Epidermal melanocyte (primary cell): ENCODE results near the gene METTL21A.
"Not testable (repeated sequence)": the region's sequence is repeated elsewhere in the genome, so short reads cannot be mapped to it uniquely, and the experiment has no call there.

ENCODE experiments used
- DNase-seq: peaks from one replicate; pipeline ENCODE4 v3.0.0; 2011; ENCODE audit warnings: low spot score; ENCODE audit not compliant: insufficient read length

METTL21A gene

DNA sequence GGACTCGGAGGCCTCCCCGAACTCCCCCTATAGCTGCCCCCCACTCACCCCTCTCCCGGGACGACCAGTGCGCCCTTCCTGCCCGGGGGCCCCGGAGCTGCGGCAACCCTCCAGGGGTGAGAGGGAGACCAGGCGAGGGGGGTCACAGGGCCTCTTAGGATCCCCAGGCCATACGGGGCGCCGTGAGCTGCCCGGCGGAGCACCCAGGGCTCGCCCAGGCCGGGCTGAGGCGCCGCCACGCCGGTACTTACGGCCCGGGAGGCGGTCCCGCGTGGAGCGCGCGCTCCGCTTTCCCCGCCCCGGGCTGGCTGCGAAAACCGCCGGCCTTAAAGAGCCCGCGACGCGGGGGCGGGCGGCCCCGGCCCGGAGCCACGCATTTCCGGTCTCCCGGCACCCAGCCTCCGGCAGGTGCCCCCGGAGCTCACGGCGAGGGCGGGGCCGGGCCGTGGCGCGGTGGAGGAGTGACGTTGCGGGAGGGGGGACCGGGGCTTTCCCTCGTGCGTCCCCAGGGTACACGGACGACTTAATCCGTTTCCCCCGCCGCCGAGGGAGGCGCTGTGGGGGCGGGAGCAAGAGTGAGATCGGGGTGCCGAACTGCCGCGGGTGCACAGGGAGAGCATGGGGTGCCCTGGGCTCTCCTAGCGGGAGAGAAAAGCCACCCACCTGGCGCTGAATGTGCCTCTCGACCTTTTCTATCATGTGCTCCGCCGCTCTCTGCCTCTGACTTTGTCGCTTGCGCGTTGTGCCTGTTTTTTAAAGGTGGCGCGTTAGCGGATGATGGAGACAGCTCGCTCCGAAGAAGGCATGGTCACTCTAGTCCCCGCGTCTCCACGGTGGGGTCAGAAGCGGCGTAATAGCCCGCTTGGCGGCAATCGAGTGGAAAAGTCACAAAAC, at the start of gene METTL21A:
TSS of gene METTL21A (minus strand) at position 381 of the 894 bp plus-strand sequence. CDS start 1,019 bp downstream, outside the sequence.
- DNase-seq: peak; percentile 69

GRCh38 chr2:207674826-207675225, 49.6 kb upstream of the METTL21A start:
- DNase-seq: no peak

DNA sequence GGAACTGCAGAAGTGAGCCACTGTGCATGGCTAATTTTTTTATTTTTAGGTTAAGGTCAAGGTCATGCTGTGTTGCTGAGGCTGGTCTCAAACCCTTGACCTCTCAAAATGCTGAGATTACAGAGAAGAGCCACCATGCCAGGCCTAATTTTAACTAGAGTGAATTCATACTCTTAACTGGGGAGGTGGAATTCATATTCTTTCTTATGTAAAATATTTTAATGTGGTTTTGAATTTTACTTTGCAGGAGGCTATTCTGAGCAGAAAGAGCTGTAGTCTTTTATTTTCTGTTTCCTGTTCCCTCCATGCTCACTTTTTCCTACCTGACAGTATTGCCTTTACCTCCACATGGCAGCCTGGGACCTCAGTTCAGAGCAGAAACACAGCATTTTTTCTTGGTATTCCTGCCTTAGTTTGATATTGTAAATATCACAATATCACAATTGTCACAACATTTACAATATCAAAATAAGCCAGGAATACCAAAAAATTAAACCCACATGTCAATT, 49.1 kb upstream of the METTL21A start:
- DNase-seq: no peak

GRCh38 chr2:207673431-207673830, 48.2 kb upstream of the METTL21A start:
- no peak for DNase-seq

DNA sequence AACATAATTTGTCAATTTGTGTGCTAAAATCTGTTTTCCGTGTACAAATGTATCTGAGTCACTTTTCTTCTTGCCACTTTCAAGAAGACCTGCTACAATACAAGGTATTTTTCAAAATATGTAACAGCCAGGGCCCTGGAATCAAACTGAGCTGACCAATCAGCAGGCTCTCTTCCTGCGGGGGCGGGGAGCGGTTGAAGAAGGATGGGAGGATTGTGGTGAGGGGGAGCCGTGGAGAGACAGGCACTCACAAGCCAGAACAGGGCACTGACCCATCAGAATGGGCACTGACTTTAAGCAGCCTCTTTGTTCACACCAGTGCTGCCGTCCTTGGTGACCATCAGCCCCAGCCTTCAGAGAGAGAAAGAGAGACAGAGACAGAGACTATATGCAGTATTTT, 45.7 kb upstream of the METTL21A start:
- no peak for DNase-seq

GRCh38 chr2:207663870-207664545, 38.8 kb upstream of the METTL21A start:
- no peak for DNase-seq

- no peak for DNase-seq
These were observed 37.0 kb upstream of the METTL21A start for GRCh38 chr2:207662203-207662602.

GRCh38 chr2:207660994-207661393, 35.8 kb upstream of the METTL21A start:
- DNase-seq: no peak

- DNase-seq: no peak
These were observed 33.0 kb upstream of the METTL21A start for GRCh38 chr2:207658156-207658555.

- DNase-seq: no peak
These were observed 29.8 kb upstream of the METTL21A start for GRCh38 chr2:207655000-207655399.

DNA sequence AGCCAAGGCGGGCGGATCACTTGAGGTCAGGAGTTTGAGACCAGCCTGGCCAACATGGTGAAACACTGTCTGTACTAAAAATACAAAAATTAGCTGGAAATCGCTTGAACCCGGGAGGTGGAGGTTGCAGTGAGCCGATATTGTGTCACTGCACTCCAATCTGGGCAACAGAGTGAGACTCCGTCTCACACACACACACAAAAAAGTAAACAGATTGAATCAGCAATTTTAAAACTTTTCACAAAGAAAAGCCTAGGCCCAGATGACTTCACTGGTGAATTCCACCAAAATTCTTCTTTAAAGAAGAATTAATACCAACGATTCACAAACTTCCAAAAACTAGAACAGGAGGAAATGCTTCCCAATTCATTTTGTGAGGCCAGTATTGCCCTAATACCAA, 21.4 kb upstream of the METTL21A start:
- DNase-seq: not testable (repeated sequence)

DNA sequence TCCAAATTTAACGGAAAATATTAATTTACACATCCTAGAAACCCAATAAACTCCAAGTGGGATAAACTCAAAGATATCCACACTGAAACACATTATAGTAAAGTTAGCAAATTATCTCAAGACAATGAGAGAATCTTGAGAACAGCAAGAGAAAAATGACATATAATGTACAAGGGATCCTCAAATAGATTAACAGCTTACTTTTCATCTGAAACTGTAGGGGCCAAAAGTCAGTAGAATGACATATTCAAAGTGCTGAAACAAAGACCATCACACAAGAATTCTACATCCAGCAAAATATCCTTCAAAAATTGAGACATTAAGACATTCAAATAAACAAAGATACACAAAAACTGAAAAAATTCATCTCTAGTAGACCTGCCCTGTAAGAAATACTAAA, 18.7 kb upstream of the METTL21A start:
- DNase-seq: no peak

DNA sequence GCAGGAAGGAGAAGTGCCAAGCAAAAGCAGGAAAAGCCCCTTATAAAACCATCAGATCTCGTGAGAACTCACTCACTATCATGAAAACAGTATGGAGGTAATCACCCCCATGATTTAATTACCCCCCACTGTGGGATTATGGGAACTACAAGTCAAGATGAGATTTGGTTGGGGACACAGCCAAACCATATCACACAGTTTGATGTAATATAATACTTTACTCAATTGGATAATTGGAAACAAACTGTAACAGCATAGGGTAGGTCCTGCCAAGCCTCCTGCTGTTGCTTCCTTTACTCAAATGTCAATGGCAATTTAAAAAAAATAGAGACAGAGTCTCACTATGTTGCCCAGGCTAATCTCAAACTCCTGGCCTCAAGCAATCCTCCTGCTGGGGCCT, 15.5 kb upstream of the METTL21A start:
- DNase-seq: no peak

DNA sequence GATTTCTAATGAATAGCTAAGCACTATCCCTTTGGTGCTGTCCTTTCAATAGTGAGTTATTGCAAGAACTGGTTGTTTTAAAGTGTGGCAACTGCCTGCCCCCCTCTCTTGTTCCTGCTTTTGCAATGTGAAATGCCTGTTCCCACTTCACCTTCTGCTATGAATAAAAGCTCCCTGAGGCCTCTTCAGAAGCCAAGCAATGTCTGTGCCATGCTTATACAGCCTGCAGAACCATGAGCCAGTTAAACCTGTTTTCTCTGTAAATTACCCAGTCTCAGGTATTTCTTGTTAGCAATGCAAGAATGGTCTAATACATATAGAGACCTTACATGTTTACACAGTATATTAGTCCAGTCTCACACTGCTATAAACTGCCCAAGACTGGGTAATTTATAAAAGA, 15.0 kb upstream of the METTL21A start:
- DNase-seq: no peak

GRCh38 chr2:207639288-207639687, 14.1 kb upstream of the METTL21A start:
- not testable (repeated sequence) for DNase-seq

DNA sequence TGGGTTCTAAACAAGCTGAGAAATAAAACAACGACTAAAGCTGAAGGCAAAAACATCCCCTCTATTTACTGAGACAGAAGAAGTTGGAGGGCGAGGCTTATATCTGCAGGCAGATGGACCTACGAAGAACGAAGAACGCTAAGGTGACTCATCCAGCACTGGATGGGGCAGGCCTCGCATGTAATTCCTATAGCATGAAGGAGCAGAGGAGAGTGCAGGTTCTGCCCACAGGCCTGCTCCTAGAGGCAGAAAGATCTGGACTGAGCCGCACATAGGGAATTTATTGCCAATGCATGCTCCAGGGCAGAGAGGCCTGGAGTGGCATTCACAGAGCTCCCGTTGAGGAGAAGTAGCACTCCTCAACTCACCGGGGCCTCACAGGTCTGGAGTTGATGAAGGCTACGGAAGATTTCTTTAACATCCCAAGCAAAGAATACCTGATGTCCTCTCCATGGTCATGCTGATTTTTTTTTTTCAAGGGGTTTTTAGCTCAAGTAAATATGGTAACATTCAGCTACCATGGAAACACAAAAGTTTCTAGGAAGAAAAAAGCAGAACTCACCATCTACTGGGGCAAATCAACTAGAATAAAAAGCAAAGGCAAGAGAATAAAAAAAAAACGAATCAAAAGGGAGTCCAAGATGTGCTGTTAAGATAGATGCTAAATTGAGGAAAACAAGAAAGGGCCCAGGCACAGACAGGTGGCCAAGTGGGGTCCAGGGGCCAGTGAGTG, 10.4 kb upstream of the METTL21A start:
- DNase-seq: no peak

DNA sequence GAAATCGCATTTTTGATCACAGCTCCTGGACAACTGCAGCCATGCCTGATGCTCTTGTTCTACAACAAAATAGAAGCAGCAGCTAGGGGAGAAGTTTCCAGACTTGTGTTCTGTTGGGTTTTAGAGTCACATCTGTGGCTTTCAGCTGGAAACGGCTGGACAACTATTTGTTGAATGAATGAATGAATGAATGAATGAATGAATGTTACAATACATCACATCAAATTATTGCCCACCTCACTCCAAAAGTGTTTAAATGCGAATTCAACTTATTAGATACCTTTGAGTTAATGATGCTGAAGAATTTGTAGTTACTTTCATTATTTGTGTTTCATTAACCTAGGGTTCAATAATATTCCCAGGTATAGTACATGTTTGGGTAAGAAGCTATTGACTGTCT, 8.5 kb upstream of the METTL21A start:
- no peak for DNase-seq

DNA sequence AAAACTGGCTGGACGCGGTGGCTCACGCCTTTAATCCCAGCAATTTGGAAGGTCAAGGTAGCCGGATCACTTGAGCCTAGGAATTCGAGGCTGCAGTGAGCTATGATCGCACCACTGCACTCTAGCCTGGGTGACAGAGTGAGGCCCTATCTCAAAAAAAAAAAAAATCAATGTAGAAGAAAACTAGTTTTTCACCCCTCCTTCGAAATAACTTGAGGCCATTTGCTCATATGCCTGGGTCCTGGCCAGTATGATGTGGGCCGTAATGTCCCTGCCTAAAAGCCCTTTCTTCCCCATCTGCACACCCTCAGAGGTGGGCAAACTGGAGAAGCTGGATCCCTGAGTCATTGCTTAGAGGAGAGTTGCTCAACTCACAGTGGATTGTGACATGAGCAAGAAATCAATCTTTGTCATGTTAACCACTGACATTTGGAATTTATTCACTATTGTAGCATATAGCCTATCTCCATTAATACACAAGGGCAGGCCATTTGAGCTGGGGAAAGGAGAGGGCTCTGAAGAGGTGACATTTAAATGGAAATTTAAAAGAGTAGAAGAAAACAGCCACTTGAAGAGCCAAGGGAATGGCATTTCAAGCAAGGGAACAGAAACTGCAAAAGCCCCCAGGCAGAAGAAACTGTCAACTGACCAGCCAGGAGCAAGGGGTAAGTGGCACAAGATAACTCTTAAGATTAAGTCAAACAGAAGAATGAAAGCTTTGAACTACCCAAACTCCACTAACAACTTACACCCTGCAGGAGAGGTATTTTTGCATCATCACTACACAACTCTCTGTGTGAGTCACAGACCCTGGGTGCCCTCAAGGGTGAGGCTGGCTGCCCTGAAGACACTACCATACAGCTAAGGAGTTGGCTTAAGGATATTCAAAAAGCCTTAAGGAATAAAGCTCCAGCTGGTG, 7.6 kb upstream of the METTL21A start:
- no peak for DNase-seq

GRCh38 chr2:207630491-207630890, 5.3 kb upstream of the METTL21A start:
- no peak for DNase-seq

- no peak for DNase-seq
These were observed 4.4 kb upstream of the METTL21A start for GRCh38 chr2:207629553-207629952.
